ENCODE data around the gene SGTA. TPM values are rescaled to one million over a fixed set of nuclear protein-coding genes. Genes with fewer than 3 reads are reported as not detected.
"Not testable (repeated sequence)": the region's sequence is repeated elsewhere in the genome, so short reads cannot be mapped to it uniquely, and the experiment has no call there.

SGTA gene
- polyA plus RNA-seq, 3 donors = 48.4 to 66.5 (median 62.8) TPM

- no peak for DNase-seq (ENCODE audit: extremely low read depth in 1 of 11, low read depth in 9 of 11, low spot score in 4 of 11)
These were observed 16.4 kb upstream of the SGTA start for GRCh38 chr19:2799273-2800020.

GRCh38 chr19:2798733-2799132, 15.7 kb upstream of the SGTA start:
- DNase-seq (ENCODE audit: extremely low read depth in 1 of 11, low read depth in 9 of 11, low spot score in 4 of 11) = no peak

DNA sequence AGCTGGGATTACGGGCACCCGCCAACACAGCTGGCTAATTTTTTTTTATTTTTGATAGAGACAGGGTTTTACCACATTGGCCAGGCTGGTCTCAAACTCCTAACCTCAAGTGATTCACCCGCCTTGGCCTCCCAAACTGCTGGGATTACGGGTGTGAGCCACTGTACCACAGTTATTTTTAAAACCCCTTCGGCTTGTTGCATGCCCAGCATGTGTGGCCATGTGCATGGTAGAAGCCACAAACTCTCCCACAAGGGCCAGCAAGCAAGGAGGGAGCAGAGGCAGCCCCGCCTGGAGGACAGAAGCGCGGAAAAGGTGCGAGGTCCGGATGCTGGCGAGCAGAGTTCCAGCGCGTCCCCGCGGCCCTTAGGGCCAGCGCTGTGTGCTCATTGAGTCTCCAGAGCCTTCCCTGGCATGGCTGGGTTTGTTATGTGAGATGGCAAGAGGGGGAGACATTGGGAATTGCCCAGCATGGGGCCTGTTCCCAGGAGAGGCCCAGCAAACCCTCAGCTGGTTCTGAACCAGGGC, 15.1 kb upstream of the SGTA start:
- no peak for DNase-seq (ENCODE audit: extremely low read depth in 1 of 11, low read depth in 9 of 11, low spot score in 4 of 11)

- DNase-seq (ENCODE audit: extremely low read depth in 1 of 11, low read depth in 9 of 11, low spot score in 4 of 11) = no peak
These were observed 14.2 kb upstream of the SGTA start for GRCh38 chr19:2797280-2797679.

- no peak for DNase-seq (ENCODE audit: extremely low read depth in 1 of 11, low read depth in 9 of 11, low spot score in 4 of 11)
These were observed 13.7 kb upstream of the SGTA start for GRCh38 chr19:2796659-2797266.

GRCh38 chr19:2795827-2796658, 13.0 kb upstream of the SGTA start:
- no peak for DNase-seq (ENCODE audit: extremely low read depth in 1 of 11, low read depth in 9 of 11, low spot score in 4 of 11)

DNA sequence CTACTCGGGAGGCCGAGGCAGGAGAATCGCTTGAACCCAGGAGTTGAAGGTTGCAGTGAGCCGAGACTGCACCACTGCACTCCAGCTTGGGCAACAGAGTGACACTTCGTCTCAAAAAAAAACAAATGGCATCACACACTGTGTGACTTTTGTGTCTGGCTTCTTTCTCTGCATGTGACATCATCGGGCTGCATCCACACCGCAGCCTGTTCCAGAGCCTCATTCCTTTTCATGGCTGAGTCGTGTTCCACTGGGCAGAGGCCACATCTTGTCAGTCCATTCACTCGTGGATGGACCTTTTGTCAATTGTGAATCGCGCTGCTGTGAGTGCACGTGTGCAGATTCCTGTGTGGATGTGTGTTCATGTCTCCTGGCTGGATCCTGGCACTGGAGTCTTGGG, 10.5 kb upstream of the SGTA start:
- no peak for DNase-seq (ENCODE audit: extremely low read depth in 1 of 11, low read depth in 9 of 11, low spot score in 4 of 11)

GRCh38 chr19:2793126-2793525, 10.1 kb upstream of the SGTA start:
- no peak for DNase-seq (ENCODE audit: extremely low read depth in 1 of 11, low read depth in 9 of 11, low spot score in 4 of 11)

GRCh38 chr19:2792666-2793065, 9.6 kb upstream of the SGTA start:
- DNase-seq (ENCODE audit: extremely low read depth in 1 of 11, low read depth in 9 of 11, low spot score in 4 of 11) = not testable (repeated sequence)

DNA sequence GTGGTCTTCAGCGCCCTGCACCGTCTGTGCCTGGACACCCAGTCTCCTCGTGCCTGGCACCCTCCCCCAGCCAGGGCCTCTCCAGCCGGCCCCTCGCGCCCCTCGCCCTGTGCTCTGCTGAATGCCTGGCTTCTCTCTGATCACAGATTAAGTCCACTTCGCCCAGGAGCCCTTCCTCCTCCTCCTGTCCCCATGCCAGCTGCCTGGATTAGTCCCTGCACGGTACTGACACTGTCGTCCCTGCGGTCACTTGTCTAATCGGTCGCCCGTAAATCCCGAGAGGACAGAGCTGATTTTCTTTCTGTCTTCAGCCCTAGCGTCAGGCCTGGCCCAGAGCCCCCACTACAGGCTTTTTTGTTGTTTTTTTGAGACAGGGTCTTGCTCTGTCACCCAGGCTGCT, 8.8 kb upstream of the SGTA start:
- no peak for DNase-seq (ENCODE audit: extremely low read depth in 1 of 11, low read depth in 9 of 11, low spot score in 4 of 11)

DNA sequence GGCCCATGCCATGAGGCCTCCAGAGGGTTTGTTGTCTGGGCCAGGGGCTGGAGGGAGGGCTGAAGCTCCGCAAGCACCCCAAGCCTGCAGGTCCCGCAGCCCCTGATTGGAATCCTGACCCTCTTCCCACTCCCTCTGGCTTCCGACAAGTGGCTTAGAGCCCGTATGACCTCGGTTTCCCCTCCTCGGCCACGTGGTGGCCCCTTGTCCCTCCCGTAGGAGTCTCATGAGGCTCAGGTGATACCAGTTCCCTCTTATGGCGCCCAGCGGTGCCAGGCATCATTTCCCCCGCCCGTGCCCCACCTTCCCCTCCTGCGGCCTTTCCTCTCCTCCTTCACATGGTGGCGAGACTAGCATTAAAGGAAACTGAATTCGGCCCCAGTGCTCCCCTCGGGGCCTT, 8.4 kb upstream of the SGTA start:
- DNase-seq (ENCODE audit: extremely low read depth in 1 of 11, low read depth in 9 of 11, low spot score in 4 of 11) = no peak

DNA sequence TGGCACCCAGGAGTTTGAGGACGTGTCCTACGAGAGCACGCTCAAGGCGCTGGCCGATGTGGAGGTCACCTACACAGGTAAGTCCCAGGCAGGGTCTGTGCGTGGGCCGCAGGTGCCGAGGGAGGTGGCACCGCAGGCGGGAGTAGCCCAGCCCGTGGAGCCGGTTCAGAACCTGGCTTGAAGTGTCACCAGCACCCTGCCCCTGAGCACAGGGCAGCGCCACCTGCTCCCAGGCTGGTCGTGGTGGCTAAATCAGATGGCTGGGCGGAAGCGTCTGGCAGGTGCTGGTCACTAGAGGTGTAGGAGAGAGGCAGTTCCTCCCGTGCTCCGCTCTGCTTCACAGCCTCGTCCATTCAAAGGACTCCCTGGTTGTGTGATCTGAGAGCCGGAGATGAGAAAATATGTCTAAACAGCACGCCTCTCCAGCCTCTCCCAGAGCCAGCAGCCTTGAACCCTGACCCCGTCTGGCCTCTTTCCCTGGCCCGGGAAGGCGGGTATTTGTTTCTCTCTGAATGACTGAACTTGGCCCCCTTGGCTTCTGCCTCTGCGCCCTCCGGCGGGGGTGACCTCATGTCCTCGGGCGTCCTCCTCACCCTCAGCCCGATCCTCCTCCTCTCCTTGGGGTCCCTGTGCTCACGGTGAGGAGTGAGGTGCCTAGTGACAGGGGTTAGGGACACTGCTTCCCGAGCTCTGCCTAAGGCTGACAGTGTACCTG, 7.6 kb upstream of the SGTA start:
- no peak for DNase-seq (ENCODE audit: extremely low read depth in 1 of 11, low read depth in 9 of 11, low spot score in 4 of 11)

GRCh38 chr19:2790194-2790556, 7.1 kb upstream of the SGTA start:
- DNase-seq (ENCODE audit: extremely low read depth in 1 of 11, low read depth in 9 of 11, low spot score in 4 of 11) = no peak

DNA sequence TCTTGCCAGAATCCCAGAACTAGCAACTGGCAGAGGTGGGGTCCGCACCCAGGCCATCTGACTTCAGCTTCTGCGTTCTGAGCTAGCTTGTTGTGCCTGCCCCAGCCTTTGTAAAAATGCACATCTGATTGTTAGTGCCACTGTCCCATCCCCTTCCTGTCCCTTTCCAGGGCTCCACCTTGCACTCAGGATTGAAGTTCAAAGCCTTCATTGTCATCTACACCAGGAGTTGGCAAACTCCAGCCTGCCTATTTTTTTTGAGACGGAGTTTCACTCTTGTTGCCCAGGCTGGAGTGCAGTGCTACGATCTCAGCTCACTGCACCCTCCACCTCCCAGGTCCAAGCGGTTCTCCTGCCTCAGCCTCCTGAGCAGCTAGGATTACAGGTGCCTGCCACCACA, 5.2 kb upstream of the SGTA start:
- DNase-seq (ENCODE audit: extremely low read depth in 1 of 11, low read depth in 9 of 11, low spot score in 4 of 11) = no peak

DNA sequence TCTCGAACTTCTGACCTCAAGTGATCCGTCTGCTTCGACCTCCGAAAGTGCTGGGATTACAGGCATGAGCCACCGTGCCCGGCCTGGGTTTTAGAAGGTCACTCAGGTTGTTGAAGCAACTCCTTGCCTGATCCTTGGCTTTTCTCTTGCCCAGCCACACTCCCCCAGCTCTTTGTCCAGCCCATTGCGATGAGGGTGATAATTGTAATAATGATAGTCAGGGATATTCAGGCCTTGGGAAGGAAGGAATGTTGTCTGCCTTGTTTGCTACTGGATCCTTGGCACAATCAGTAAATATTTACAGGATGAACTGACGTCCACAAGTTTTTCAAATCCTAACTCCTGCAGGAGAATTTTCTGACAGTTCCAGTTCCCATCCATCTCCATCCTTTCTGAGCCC, 4.0 kb upstream of the SGTA start:
- DNase-seq (ENCODE audit: extremely low read depth in 1 of 11, low read depth in 9 of 11, low spot score in 4 of 11) = no peak

GRCh38 chr19:2785244-2785997, 2.3 kb upstream of the SGTA start, which contains the start of gene THOP1:
Gene THOP1 (plus strand): TSS chr19:2785503. CDS start chr19:2785663, 160 bp downstream.
- DNase-seq (ENCODE audit: extremely low read depth in 1 of 11, low read depth in 9 of 11, low spot score in 4 of 11) = peak; percentile 94 to 99 (median 99)

- DNase-seq (ENCODE audit: extremely low read depth in 1 of 11, low read depth in 9 of 11, low spot score in 4 of 11) = no peak
These were observed 690 bp upstream of the SGTA start for GRCh38 chr19:2783781-2784145.

DNA sequence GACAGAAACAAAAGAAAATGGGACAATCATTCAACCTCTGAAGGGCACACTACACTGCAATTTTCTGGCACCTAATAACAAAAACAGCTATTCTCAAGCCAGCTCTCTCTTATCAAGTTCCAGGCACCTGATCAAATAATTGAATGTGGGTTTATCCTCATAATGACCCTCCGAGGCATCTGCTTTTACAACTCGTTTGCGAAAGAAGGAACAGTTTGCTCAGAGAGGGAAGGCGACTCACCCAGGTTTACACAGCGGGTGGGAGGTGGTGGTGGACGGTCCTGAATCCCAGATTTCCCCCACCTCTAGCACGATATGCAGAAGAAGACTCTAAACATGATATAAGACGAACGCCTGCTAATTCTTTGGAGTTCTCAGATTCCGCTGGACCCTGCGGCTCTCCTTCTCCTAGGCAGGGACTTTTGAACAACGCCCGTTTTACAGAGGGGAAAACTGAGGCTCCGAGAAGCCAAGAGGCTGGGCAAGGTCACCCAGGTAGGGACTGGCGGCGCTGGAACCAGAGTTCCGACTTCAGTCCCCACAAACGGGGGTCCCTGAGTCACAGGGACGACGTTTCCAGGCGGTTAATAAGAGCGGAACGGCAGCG, 641 bp downstream of the SGTA start:
- DNase-seq (ENCODE audit: extremely low read depth in 1 of 11, low read depth in 9 of 11, low spot score in 4 of 11) = no peak

Data from renal cortex interstitium (tissue), 11 donors.